ENCODE data around the gene ERP27.

Gene ERP27

DNA sequence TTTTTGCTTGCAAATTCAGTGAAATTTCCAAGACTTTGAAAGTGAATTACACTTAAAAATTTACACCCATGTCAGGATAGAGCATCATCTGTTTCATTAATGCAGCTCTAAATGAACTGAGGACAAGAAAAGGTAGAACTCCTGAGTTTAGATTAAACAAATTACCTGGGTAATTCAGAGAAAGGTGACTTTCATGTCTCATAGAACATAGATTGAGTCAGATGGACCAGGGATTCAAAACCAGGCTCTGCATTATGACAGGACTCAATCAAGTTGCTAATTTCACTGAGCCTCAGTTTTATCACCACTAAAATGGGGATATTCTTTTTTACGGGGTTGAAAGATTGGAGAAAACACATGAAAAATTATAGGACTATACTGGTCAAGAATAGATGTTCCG is 18.6 kb upstream of the ERP27 start:
- peak overlapping the region; percentile 88; the same call in 1 of the 2 replicates for H3K9ac ChIP-seq (ENCODE audit: low read length)
- H3K4me3 ChIP-seq (ENCODE audit: low read depth, low read length, poor library complexity, severe bottlenecking), result peak overlapping the region; percentile 87
- peaks cover 95% of the 10 kb centered on the region for H3K79me2 ChIP-seq (ENCODE audit: insufficient read depth, low read length)
- no peaks in the 10 kb centered on the region for H3K9me2 ChIP-seq (ENCODE audit: low read depth, low read length)
- H3F3A ChIP-seq (ENCODE audit: insufficient read depth, low read length), result peaks cover 8% of the 10 kb centered on the region; the same call in 1 of the 2 replicates
- no peak for TF ChIP-seq EZH2 (IDR thresholded peaks at IDR 0.05; ENCODE audit: borderline replicate concordance, low read length)
- TF ChIP-seq, protein P1, sequence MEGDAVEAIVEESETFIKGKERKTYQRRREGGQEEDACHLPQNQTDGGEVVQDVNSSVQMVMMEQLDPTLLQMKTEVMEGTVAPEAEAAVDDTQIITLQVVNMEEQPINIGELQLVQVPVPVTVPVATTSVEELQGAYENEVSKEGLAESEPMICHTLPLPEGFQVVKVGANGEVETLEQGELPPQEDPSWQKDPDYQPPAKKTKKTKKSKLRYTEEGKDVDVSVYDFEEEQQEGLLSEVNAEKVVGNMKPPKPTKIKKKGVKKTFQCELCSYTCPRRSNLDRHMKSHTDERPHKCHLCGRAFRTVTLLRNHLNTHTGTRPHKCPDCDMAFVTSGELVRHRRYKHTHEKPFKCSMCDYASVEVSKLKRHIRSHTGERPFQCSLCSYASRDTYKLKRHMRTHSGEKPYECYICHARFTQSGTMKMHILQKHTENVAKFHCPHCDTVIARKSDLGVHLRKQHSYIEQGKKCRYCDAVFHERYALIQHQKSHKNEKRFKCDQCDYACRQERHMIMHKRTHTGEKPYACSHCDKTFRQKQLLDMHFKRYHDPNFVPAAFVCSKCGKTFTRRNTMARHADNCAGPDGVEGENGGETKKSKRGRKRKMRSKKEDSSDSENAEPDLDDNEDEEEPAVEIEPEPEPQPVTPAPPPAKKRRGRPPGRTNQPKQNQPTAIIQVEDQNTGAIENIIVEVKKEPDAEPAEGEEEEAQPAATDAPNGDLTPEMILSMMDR (IDR thresholded peaks at IDR 0.05; ENCODE audit: low read length), result no peak
- no peaks in the 10 kb centered on the region for H4K20me1 ChIP-seq (ENCODE audit: insufficient read depth, low read length)
- peak overlapping the region; percentile 94 for H3K4me2 ChIP-seq (ENCODE audit: low read length)
- H2AFZ ChIP-seq (ENCODE audit: low read length), result no peak overlapping the region
- H3K4me1 ChIP-seq (ENCODE audit: insufficient read depth, low read length, severe bottlenecking), result peaks cover 87% of the 10 kb centered on the region
- no peaks in the 10 kb centered on the region for H3K9me3 ChIP-seq (ENCODE audit: low read length)
- H3K36me3 ChIP-seq (ENCODE audit: insufficient read depth, low read length), result peaks cover 43% of the 10 kb centered on the region
- no peaks in the 10 kb centered on the region for H3K27me3 ChIP-seq (ENCODE audit: insufficient read depth, low read length)
- H3K27ac ChIP-seq (ENCODE audit: low read depth, low read length, poor library complexity, severe bottlenecking), result peak overlapping the region; percentile 97

DNA sequence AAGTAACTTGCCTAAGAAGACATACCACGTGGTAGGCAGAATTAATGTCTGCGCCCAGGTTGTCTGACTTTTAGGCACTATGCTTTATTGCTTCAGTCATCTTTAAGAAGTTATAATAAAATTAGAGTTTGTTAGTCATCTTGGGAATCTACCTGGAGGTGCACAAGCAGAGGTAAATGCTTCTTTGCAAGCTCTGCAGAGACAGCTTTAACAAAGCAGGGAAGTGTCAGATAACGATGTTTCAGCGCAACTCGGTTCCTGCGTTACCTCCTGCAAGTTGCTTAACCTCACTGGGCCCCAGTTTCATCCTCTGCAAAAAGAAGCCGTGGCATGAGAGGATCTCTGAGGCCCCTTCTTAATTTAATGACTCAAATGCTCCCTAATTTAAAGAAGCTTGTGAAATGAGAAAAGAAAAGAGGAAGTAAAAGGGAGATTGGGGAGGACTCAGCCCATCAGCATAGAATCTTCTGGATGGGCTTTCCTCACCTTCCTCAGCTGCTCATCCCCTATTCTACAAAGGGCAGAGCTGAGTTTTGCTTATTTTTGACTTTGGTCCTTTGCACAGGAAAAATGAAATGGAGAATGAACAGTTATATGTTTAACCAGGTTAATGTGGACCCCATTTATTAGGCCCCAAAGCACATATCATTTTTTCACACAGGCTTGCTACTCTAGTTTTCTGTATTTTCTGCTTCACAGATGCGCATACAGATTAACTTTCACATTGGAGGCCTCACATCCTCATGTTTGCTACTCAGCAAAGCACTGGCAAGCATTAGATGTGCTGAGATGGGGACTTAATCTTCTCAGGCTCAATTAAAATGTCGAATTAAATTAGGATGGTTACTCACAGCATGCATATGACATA is 17.9 kb upstream of the ERP27 start:
- no peaks in the 10 kb centered on the region for H3K9me3 ChIP-seq (ENCODE audit: low read length)
- H4K20me1 ChIP-seq (ENCODE audit: insufficient read depth, low read length), result 0 out of 2 replicates have a peak, but pooled peaks cover 2% of the 10 kb centered on the region
- peak overlapping the region; percentile 97 for H3K27ac ChIP-seq (ENCODE audit: low read depth, low read length, poor library complexity, severe bottlenecking)
- no peaks in the 10 kb centered on the region for H3K27me3 ChIP-seq (ENCODE audit: insufficient read depth, low read length)
- no peaks in the 10 kb centered on the region for H3K9me2 ChIP-seq (ENCODE audit: low read depth, low read length)
- peak overlapping the region; percentile 88; the same call in 1 of the 2 replicates for H3K9ac ChIP-seq (ENCODE audit: low read length)
- peaks cover 90% of the 10 kb centered on the region for H3K4me1 ChIP-seq (ENCODE audit: insufficient read depth, low read length, severe bottlenecking)
- peaks cover 100% of the 10 kb centered on the region for H3K79me2 ChIP-seq (ENCODE audit: insufficient read depth, low read length)
- H3K36me3 ChIP-seq (ENCODE audit: insufficient read depth, low read length), result peaks cover 50% of the 10 kb centered on the region
- peak overlapping the region; percentile 87 for H3K4me3 ChIP-seq (ENCODE audit: low read depth, low read length, poor library complexity, severe bottlenecking)
- H3F3A ChIP-seq (ENCODE audit: insufficient read depth, low read length), result peaks cover 8% of the 10 kb centered on the region; the same call in 1 of the 2 replicates
- no peak overlapping the region for H2AFZ ChIP-seq (ENCODE audit: low read length)
- peak overlapping the region; percentile 94 for H3K4me2 ChIP-seq (ENCODE audit: low read length)
- TF ChIP-seq, protein P1 (IDR thresholded peaks at IDR 0.05; ENCODE audit: low read length), result no peak
- TF ChIP-seq EZH2 (IDR thresholded peaks at IDR 0.05; ENCODE audit: borderline replicate concordance, low read length), result no peak

DNA sequence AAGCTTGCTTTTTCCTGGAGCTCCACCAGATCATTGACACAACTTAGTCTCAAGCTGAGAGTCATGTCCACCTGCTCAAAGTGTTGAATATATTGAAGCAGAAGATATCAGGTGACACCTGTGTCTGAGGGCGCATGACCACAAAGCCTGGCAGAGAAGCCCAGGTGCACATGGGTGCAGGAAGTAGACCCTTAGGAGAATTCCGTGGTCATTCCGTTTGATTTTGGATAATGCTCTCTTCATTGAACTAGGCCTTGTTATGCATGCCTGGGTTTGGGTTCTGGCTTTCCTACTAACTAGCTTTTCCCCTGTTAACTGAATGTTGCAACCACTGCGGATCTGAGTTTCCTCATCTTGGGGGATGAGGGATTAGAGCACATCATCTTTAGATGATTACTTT is 15.9 kb upstream of the ERP27 start:
- TF ChIP-seq EZH2 (IDR thresholded peaks at IDR 0.05; ENCODE audit: borderline replicate concordance, low read length), result no peak
- TF ChIP-seq, protein P1 (IDR thresholded peaks at IDR 0.05; ENCODE audit: low read length), result no peak
- H3K79me2 ChIP-seq (ENCODE audit: insufficient read depth, low read length), result peaks cover 94% of the 10 kb centered on the region
- H3K9ac ChIP-seq (ENCODE audit: low read length), result peak overlapping the region; percentile 40; the same call in 1 of the 2 replicates
- H3K4me1 ChIP-seq (ENCODE audit: insufficient read depth, low read length, severe bottlenecking), result peaks cover 100% of the 10 kb centered on the region
- H3K27me3 ChIP-seq (ENCODE audit: insufficient read depth, low read length), result no peaks in the 10 kb centered on the region
- H4K20me1 ChIP-seq (ENCODE audit: insufficient read depth, low read length), result 0 out of 2 replicates have a peak, but pooled peaks cover 2% of the 10 kb centered on the region
- peak overlapping the region; percentile 95 for H3K27ac ChIP-seq (ENCODE audit: low read depth, low read length, poor library complexity, severe bottlenecking)
- peak overlapping the region; percentile 64 for H3K4me2 ChIP-seq (ENCODE audit: low read length)
- H3K36me3 ChIP-seq (ENCODE audit: insufficient read depth, low read length), result peaks cover 60% of the 10 kb centered on the region
- peaks cover 8% of the 10 kb centered on the region; the same call in 1 of the 2 replicates for H3F3A ChIP-seq (ENCODE audit: insufficient read depth, low read length)
- H3K9me3 ChIP-seq (ENCODE audit: low read length), result no peaks in the 10 kb centered on the region
- no peak overlapping the region for H2AFZ ChIP-seq (ENCODE audit: low read length)
- H3K9me2 ChIP-seq (ENCODE audit: low read depth, low read length), result no peaks in the 10 kb centered on the region
- H3K4me3 ChIP-seq (ENCODE audit: low read depth, low read length, poor library complexity, severe bottlenecking), result peak overlapping the region; percentile 26

Measured in OCI-LY1 (cell line).